GM12872 (cell line): ENCODE data around the gene MAPKAPK3.

Experiments
- CTCF ChIP-seq: IDR thresholded peaks from 3 replicates; pipeline ENCODE4 v1.5.1; 2011; ENCODE audit warnings: low read depth, mild to moderate bottlenecking, low read length, moderate library complexity; ENCODE audit not compliant: insufficient read depth

MAPKAPK3 gene

GRCh38 chr3:50656417-50657195, 39.7 kb downstream of the MAPKAPK3 start:
- TF ChIP-seq CTCF = no peak

GRCh38 chr3:50657407-50657806, 40.5 kb downstream of the MAPKAPK3 start:
- no peak for TF ChIP-seq CTCF

GRCh38 chr3:50657816-50658215, 40.9 kb downstream of the MAPKAPK3 start:
- no peak for TF ChIP-seq CTCF

- TF ChIP-seq CTCF = no peak
Observed at GRCh38 chr3:50658416-50658815, 41.5 kb downstream of the MAPKAPK3 start.

- TF ChIP-seq CTCF = no peak
Observed at GRCh38 chr3:50658831-50659230, 41.9 kb downstream of the MAPKAPK3 start.

DNA sequence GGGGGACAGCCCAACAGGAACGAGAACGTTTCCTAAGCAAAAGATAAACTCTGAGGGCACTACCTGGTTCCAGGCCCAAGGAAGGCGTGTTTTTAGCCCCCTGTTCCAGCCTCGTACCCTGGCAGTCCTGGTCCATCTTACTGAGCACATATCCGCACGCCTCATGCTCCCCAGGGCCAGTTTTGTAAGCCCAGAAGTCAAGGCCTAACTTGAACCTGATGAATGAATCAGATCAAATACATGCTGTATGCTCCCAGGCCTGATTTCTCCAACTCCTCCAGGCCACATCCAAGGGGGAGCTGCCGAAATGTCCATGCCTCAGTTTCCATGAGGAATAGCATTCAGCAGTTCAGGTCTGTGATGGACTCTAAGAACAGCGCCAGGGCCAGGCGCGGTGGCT, 43.4 kb downstream of the MAPKAPK3 start:
- TF ChIP-seq CTCF = no peak

DNA sequence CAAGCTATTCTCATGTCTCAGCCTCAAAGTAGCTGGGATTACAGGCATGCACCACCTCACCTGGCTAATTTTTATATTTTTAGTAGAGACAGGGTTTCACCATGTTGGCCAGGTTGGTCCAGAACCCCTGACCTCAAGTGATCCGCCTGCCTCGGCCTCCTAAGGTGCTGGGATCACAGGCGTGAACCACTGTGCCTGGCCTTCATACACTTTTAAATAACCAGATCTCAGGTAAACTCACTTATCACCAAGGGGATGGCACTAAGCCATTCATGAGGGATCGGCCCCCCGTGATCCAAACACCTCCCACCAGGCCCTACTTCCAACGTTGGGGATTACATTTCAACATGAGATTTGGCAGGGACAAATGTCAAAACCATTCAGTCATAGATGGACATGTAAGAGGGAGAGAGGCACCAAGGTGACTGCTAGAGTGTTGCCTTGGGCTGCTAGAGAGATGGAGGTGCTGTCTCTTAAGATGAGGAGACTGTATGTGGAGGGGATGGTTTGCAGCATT, 44.4 kb downstream of the MAPKAPK3 start:
- no peak for TF ChIP-seq CTCF
